ENCODE data around the gene PRKAR1A. TPM values are rescaled to one million over a fixed set of nuclear protein-coding genes. Genes with fewer than 3 reads are reported as not detected.
A peak's percentile ranks its signal among the peaks of the same experiment; 100 is the strongest.

Gene PRKAR1A
- total RNA-seq, 2 experiments from 2014 or later: 158 to 332 TPM

DNA sequence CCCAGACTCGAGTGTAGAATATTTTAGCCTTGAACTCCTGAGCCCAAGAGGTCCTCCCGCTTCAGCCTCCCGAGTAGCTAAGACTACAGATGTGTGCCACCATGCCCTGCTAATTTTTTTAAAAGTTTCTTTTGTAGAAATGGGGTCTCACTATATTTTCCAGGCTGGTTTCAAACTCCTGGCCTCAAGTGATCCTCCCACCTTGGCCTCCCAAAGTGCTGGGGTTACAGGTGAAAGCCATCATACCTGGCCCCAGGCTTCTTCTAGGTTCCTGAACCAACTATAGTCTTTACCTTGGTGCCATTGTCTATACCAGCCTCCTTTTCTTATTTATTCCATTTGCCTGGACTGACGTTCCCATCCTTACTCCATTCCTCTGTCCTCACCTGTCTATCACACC, 17.1 kb upstream of the PRKAR1A start:
- BruUV-seq (replicated peaks): no TSS peak
- Histone ChIP-seq H2AFZ (ENCODE audit: low read length) (no peak overlapping the region), H3K36me3 (ENCODE audit: insufficient read depth, low read length) (peaks cover 5% of the 10 kb centered on the region; the same call in 1 of the 2 replicates), H3K9me3 (ENCODE audit: low read length) (peaks cover 11% of the 10 kb centered on the region; the same call in 1 of the 2 replicates), H3K79me2 (ENCODE audit: insufficient read depth, low read depth, low read length) (no peaks in the 10 kb centered on the region), H3K4me3 (ENCODE audit: low read depth, low read length, poor library complexity, severe bottlenecking) (no peak overlapping the region), H3K4me2 (ENCODE audit: low read length) (no peak overlapping the region), H3K9me2 (ENCODE audit: insufficient read depth, low read length) (no peaks in the 10 kb centered on the region), H3K4me1 (ENCODE audit: insufficient read depth, low read length, poor library complexity, severe bottlenecking) (peaks cover 62% of the 10 kb centered on the region), H3K27ac (ENCODE audit: low read depth, low read length, poor library complexity, severe bottlenecking) (peak overlapping the region; percentile 95), H4K20me1 (ENCODE audit: insufficient read depth, low read length) (no peaks in the 10 kb centered on the region)
- CTCF ChIA-PET (ENCODE audit: unreplicated experiment): interaction anchor here (1.3 kb wide), 1 partner anchor 9 kb away, joined by 3 read pairs; no protein-coding TSS in a partner anchor
- no peak for DNase-seq (ENCODE audit: low spot score)
- POLR2A ChIA-PET: interaction anchor here (0.7 to 4.8 kb wide), 4 partner anchors 9 to 271 kb away, joined by 3 to 81 read pairs (median 8); partner anchors contain the start of gene PRKAR1A
- TF ChIP-seq EZH2phosphoT487 (IDR thresholded peaks at IDR 0.05; ENCODE audit: borderline replicate concordance, low read depth, low read length): no peak
- TF ChIP-seq, protein P1, sequence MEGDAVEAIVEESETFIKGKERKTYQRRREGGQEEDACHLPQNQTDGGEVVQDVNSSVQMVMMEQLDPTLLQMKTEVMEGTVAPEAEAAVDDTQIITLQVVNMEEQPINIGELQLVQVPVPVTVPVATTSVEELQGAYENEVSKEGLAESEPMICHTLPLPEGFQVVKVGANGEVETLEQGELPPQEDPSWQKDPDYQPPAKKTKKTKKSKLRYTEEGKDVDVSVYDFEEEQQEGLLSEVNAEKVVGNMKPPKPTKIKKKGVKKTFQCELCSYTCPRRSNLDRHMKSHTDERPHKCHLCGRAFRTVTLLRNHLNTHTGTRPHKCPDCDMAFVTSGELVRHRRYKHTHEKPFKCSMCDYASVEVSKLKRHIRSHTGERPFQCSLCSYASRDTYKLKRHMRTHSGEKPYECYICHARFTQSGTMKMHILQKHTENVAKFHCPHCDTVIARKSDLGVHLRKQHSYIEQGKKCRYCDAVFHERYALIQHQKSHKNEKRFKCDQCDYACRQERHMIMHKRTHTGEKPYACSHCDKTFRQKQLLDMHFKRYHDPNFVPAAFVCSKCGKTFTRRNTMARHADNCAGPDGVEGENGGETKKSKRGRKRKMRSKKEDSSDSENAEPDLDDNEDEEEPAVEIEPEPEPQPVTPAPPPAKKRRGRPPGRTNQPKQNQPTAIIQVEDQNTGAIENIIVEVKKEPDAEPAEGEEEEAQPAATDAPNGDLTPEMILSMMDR (conservative IDR thresholded peaks at IDR 0.05; ENCODE audit: low read length): no peak
- intact Hi-C loops (cut with micrococcal nuclease; ENCODE audit: unreplicated experiment): no loop called here

DNA sequence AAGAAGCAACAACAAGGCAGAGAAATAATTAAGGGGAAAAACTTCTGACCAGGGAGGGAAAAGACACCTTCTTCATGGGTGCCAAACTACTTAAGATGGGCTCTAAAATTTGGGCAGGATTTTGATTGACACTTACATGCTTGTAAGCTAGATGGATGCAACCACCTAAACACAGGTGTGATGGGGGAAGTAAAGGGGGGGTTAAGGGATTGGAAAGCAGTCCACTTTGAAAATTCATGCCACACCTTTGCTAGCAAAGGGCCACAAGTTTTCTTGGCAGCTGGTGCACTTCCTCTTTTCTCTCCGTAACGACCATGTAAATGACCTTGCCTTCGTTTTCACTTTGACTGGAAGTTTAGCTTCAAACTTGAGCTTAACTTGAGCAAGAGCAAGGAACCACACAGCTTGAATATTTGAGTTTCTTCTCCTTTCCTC, 14.3 kb upstream of the PRKAR1A start:
- peak; percentile 99 for DNase-seq (ENCODE audit: low spot score)
- H4K20me1 ChIP-seq (ENCODE audit: insufficient read depth, low read length): no peaks in the 10 kb centered on the region
- H3K79me2 ChIP-seq (ENCODE audit: insufficient read depth, low read depth, low read length): no peaks in the 10 kb centered on the region
- peak overlapping the region; percentile 89 for H2AFZ ChIP-seq (ENCODE audit: low read length)
- POLR2A ChIA-PET: interaction anchor here (0.6 to 4.8 kb wide), 27 partner anchors 9 to 918 kb away, joined by 3 to 81 read pairs (median 4); partner anchors contain the start of genes AMZ2, PRKAR1A and WIPI1
- peaks cover 57% of the 10 kb centered on the region for H3K4me1 ChIP-seq (ENCODE audit: insufficient read depth, low read length, poor library complexity, severe bottlenecking)
- TF ChIP-seq, protein P1 (conservative IDR thresholded peaks at IDR 0.05; ENCODE audit: low read length): no peak
- no peak for TF ChIP-seq EZH2phosphoT487 (IDR thresholded peaks at IDR 0.05; ENCODE audit: borderline replicate concordance, low read depth, low read length)
- peak overlapping the region; percentile 56 for H3K4me3 ChIP-seq (ENCODE audit: low read depth, low read length, poor library complexity, severe bottlenecking)
- H3K9me2 ChIP-seq (ENCODE audit: insufficient read depth, low read length): no peaks in the 10 kb centered on the region
- intact Hi-C loops (cut with micrococcal nuclease; ENCODE audit: unreplicated experiment): loop anchor here (1.0 kb wide), 2 partner anchors 13 to 32 kb away; no protein-coding TSS in a partner anchor
- CTCF ChIA-PET (ENCODE audit: unreplicated experiment): interaction anchor here (1.2 to 2.7 kb wide), 5 partner anchors 10 to 30 kb away, joined by 3 to 19 read pairs (median 11); partner anchors contain the start of gene PRKAR1A
- H3K4me2 ChIP-seq (ENCODE audit: low read length): peak overlapping the region; percentile 80
- no TSS peak for BruUV-seq (replicated peaks)
- H3K36me3 ChIP-seq (ENCODE audit: insufficient read depth, low read length): peaks cover 5% of the 10 kb centered on the region; the same call in 1 of the 2 replicates
- peaks cover 12% of the 10 kb centered on the region; the same call in 1 of the 2 replicates for H3K9me3 ChIP-seq (ENCODE audit: low read length)
- H3K27ac ChIP-seq (ENCODE audit: low read depth, low read length, poor library complexity, severe bottlenecking): peak overlapping the region; percentile 95

All from OCI-LY7 (cell line).